Uterus (tissue), 2 donors: Measurements from ENCODE around the gene MSI2.

Experiments
- CTCF ChIP-seq, 4 experiments: fragments of 200-600 bp in 2 of 4; fragments of 450-650 bp in 2 of 4; sonication (generic) in 2 of 4; IDR thresholded peaks; one replicate each; pipeline ENCODE4 v1.5.1; 2016 to 2019; ENCODE audit warnings: antibody characterized with exemption in 4 of 4, mild to moderate bottlenecking in 2 of 4, moderate library complexity in 1 of 4
- POLR2A ChIP-seq, 2 donors: fragments of 450-650 bp; IDR thresholded peaks; one replicate each; pipeline ENCODE4 v1.6.1; 2016; ENCODE audit warnings: antibody characterized with exemption in 2 of 2, mild to moderate bottlenecking in 1 of 2, moderate library complexity in 1 of 2

DNA sequence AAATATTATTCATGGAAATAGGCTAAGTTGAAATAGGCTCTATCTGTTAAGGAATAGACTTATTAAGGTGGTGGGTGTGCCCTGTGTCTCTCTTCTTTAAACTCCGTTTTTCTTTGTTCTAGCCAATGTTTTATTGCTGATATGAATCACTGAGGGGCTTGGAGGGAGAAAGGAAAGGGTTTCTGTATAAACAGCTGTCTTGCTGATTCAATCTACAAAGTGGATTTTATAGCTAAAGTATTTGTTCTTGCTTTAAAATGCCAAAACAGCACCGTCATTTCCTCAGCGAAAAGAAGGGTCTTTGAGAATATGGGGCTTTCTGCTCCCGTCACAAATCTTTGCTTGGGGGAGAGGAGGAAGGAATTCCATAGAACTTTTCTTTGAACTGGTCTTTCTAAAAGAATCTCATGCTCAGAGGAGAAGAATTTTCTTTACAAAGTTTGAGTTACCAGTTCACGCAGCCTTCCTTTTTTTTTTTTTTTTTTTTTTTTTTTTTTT lies 39.3 kb downstream of the MSI2 start:
- TF ChIP-seq CTCF (IDR thresholded peaks at IDR 0.05) (no peak), POLR2A (IDR thresholded peaks at IDR 0.05) (no peak)
